Islet precursor cell (in vitro differentiated cells): ENCODE measurements around the gene LSMEM2.

Experiments used
- DNase-seq: peaks from one replicate; pipeline ENCODE4 v3.0.0-alpha.2; 2018

LSMEM2 gene

DNA sequence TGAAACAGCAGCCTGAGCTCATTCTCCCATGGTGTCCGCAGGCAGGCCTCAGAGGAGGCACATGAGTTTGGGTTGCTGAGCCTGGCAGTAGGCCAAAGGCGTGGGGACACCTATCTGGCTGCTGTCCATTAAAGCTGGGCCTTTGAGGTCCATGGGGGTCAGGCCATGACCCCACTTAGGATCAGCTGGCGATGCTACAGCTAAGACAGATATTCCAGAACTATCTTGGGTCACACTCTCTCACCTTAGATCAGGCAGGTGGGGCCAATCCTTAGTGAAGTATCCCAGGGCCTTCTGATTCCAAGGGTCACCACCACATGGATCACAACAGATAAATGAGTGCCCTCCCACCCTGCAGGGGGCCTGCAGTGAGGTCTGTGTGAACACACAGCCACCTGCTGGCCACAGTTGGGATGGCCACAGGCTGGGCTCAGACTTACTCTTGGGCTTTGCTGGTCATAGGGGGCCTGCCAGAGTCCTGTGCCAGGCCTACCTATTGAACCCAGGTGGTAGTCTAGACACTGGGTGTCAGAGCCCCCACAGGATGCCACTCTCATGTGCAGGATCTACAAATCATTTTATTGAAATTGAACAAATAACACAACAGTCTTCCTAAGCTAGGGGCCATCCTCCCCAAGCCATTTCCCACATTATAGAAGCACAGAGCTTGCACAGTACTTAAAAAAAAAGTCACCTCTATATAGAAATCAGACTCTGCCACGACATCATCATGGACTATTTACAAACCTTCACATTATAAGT lies 45.6 kb downstream of the LSMEM2 start:
- DNase-seq, result peak; percentile 89

DNA sequence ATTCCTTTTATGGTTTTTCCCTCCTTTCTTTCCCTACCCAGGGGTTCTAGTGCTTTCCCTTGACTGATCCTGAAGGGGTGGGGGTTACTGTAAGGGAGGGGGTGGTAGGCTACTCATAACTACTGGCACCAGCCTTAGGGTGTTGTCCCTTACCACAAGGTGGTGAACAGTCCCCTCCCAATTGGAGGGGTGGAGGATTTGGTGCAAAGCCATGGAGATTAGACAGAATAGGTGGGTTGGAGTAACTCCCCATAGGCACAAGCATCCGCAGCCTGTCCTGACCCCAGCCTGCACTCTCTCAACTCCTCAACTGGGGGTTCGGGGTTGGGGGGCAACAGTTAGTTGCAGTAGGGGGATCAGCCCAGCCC lies 46.2 kb downstream of the LSMEM2 start:
- DNase-seq, result no peak

- no peak for DNase-seq
These were observed 46.8 kb downstream of the LSMEM2 start for GRCh38 chr3:50325497-50326181.

DNA sequence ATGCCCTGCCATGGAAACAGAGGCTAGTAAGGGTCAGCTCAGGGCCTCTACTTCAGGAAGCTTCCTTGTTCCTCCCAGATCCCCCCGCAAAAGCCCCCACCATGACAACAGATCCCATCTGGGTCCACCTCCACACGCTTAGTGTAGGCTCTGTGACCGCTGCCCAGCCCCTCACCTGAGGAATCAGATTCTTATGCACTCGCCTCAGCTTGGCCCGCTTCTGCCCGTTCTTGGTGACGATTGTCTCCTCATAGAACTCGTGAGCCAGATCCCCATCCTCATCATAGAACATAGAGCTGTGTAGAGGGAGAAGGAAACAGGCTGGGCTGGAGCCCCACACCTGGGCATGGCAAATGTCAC lies 47.3 kb downstream of the LSMEM2 start:
- DNase-seq, result no peak

DNA sequence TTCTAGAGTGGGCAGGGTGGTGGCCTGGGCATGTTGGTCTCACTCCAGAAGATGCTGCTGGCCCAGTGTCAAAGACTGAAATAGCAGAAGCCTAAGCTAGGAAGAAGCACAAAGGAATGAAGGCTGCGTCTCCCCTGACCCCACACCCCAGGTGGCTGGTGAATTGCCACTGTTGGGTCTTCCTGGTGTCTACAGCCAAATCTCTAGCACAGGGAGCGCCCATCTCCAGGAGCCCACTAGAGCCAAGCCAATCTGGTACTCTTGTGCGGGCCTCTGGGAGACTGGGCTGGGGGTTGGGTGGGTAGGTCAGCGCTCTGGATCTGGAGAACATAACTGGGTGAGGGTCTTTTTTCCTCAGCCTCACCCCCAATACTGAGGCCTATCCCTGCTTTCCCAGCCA lies 48.2 kb downstream of the LSMEM2 start:
- DNase-seq, result no peak

- peak; percentile 98 for DNase-seq
These were observed 49.2 kb downstream of the LSMEM2 start, which contains the start of gene TUSC2 for GRCh38 chr3:50327943-50328691. TSS of gene TUSC2 (minus strand) at chr3:50328223. CDS start at chr3:50328099, 124 bp downstream.

DNA sequence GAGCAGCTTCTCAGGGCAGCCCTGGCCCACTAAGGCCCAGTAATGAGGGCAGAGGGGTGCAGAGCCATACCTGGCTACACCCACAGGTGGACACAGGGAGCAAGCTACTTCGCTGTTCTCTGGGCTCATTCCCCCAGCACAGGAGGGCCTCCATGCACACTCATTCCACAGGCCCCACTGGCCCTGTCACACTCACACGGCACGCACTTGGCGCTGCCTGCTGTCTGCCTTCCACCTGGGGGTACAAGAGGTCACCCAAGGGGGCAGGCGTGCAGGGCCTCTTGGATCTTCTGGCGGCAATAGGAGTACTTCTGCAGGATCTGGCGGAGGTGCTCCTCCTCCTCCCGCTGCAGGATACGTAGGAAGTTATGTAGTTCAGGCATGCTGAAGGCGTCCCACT lies 51.4 kb downstream of the LSMEM2 start:
- no peak for DNase-seq

- DNase-seq, result no peak
These were observed 52.5 kb downstream of the LSMEM2 start for GRCh38 chr3:50331364-50331907.

- no peak for DNase-seq
These were observed 54.9 kb downstream of the LSMEM2 start for GRCh38 chr3:50333744-50334328.

DNA sequence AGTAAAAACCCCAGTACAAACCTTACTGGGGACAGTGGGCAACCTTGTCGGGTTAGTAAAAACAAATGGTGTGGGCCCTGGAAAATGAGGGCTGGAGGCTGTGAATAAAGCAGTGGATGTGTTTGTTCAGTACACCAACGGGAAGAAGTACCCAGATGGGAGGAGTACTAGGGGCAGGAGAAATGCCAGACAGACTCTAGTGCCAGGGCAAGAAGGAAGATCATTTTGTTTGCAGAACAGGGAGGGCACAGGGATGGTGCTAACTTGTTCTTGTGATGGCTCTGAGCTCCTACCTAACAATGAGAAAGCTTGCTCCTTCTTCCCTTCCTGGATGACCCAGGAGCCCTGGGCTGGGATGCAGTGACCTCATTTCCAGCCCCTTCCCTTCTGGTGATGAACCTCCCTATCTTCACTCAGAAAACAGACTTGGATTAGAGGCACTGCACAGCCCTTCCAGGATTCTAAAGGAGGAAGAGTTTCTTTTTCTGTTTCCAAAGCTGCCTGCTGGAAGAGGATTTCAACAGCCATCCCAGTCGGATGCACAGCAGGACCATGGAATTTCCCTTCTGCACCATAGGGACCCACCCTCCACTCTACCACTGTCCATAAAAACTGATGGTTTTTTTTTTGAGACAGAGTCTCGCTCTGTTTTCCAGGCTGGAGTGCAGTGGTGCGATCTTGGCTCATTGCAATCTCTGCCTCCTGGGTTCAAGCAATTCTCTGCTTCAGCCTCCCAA lies 55.6 kb downstream of the LSMEM2 start:
- no peak for DNase-seq

- no peak for DNase-seq
These were observed 57.7 kb downstream of the LSMEM2 start for GRCh38 chr3:50336452-50337174.

GRCh38 chr3:50337175-50337861 lies 58.4 kb downstream of the LSMEM2 start:
- DNase-seq, result peak; percentile 100
